HCT116 (cell line): Measurements from ENCODE around the gene ESR2. TPM values are rescaled to one million over a fixed set of nuclear protein-coding genes. Genes with fewer than 3 reads are reported as not detected.

Experiments used
- ATAC-seq: fragments of 200-7000 bp; cut with Tn5 transposase; 2 replicates; pipeline ENCODE4 v1.9.1; 2020; ENCODE audit warnings: mild to moderate bottlenecking, moderate library complexity
- Bru-seq: library from RNA; stranded (reverse); fragments of 400-500 nt; gene quantifications from one replicate; lab custom pipeline; 2021; lab: Mats Ljungman, UMichigan
- BruChase-seq, 2 experiments: library from RNA; stranded (reverse); fragments of 400-500 nt; gene quantifications; one replicate each; lab custom pipeline; 2021; lab: Mats Ljungman, UMichigan
- BruUV-seq: library from RNA; stranded (reverse); fragments of 400-500 nt; replicated peaks from 2 replicates; lab custom pipeline; 2021; lab: Mats Ljungman, UMichigan
- CTCF ChIA-PET: fragments of 300-600 bp; sonication (Branson Sonifier 250); formaldehyde crosslinking; loops from one replicate; lab custom pipeline; 2021; ENCODE audit warnings: antibody characterized with exemption; lab: Charles Lee
- POLR2A ChIA-PET: fragments of 300-600, 350-600 bp; sonication (Branson Sonifier 250); formaldehyde crosslinking; loops from one replicate; lab custom pipeline; 2021; ENCODE audit warnings: antibody characterized with exemption; lab: Charles Lee
- RAD21 ChIA-PET, 2 experiments: fragments of 300-600 bp; sonication (Branson Sonifier 250); formaldehyde crosslinking; loops; one replicate each; lab custom pipeline; 2023; ENCODE audit warnings: low total read pairs in 2 of 2; ENCODE audit not compliant: uncharacterized antibody in 2 of 2, unreplicated experiment in 2 of 2, low non-redundant PET in 1 of 2; lab: Charles Lee
- DNase-seq: peaks from one replicate; pipeline ENCODE4 v3.0.0-alpha.2; 2010; ENCODE audit warnings: low read depth, low spot score
- H2AFZ ChIP-seq: fragments of 200-600 bp; shearing (Covaris generic), sonication (generic); 2 replicates; pipeline ENCODE4 v1.6.1; 2017; ENCODE audit warnings: low read depth, mixed run types, mixed read lengths, antibody characterized with exemption, low read length; ENCODE audit not compliant: poor library complexity, severe bottlenecking
- H3K27ac ChIP-seq: 2 replicates; pipeline ENCODE4 v1.5.1; 2012; ENCODE audit warnings: low read depth, low read length
- H3K27me3 ChIP-seq: fragments of 200-600 bp; sonication (generic); 2 replicates; pipeline ENCODE4 v1.6.1; 2016; ENCODE audit warnings: mixed run types, low read length, mixed read lengths; ENCODE audit not compliant: insufficient read depth
- H3K36me3 ChIP-seq, 2 experiments: fragments of 200-500 bp in 1 of 2; fragments of 200-600 bp in 1 of 2; sonication (Bioruptor generic) in 1 of 2; sonication (generic) in 1 of 2; 2 replicates each; pipeline versions ENCODE4 v1.5.1 to v1.6.1; 2014 to 2016; ENCODE audit warnings: low read length in 2 of 2, inconsistent platforms in 1 of 2, mixed read lengths in 1 of 2, mixed run types in 1 of 2; ENCODE audit not compliant: insufficient read depth in 2 of 2, control insufficient read depth in 1 of 2
- H3K4me1 ChIP-seq, 2 experiments: fragments of 200-600 bp in 1 of 2; sonication (generic) in 1 of 2; 2 replicates each; pipeline versions ENCODE4 v1.5.1 to v1.6.1; 2012 to 2017; ENCODE audit warnings: low read length in 2 of 2, inconsistent platforms in 1 of 2, mild to moderate bottlenecking in 1 of 2, mixed read lengths in 1 of 2, mixed run types in 1 of 2, moderate library complexity in 1 of 2; ENCODE audit not compliant: insufficient read depth in 2 of 2, control insufficient read depth in 1 of 2
- H3K4me2 ChIP-seq: fragments of 200-600 bp; sonication (generic); 2 replicates; pipeline ENCODE4 v1.6.1; 2017; ENCODE audit warnings: mixed run types, low read length, mixed read lengths
- H3K4me3 ChIP-seq, 2 experiments: fragments of 200-600 bp in 1 of 2; sonication (generic) in 1 of 2; replicated peaks in 1 of 2; 2 replicates each; pipeline ENCODE4 v1.5.1; 2011 to 2016; ENCODE audit warnings: low read length in 2 of 2, control low read depth in 1 of 2, low read depth in 1 of 2, mild to moderate bottlenecking in 1 of 2, mixed read lengths in 1 of 2, mixed run types in 1 of 2
- H3K79me2 ChIP-seq: fragments of 200-600 bp; sonication (generic); 2 replicates; pipeline ENCODE4 v1.6.1; 2017; ENCODE audit warnings: mild to moderate bottlenecking, mixed run types, low read length, moderate library complexity, mixed read lengths; ENCODE audit not compliant: insufficient read depth
- H3K9ac ChIP-seq: fragments of 200-600 bp; sonication (generic); 2 replicates; pipeline ENCODE4 v1.6.1; 2016; ENCODE audit warnings: low read length, mixed read lengths
- H3K9me2 ChIP-seq: fragments of 200-600 bp; sonication (generic), shearing (Covaris generic); 2 replicates; pipeline ENCODE4 v1.6.1; 2017; ENCODE audit warnings: mixed run types, mild to moderate bottlenecking, moderate library complexity; ENCODE audit not compliant: insufficient read depth
- H3K9me3 ChIP-seq, 2 experiments: fragments of 200-500 bp in 1 of 2; fragments of 200-600 bp in 1 of 2; sonication (Bioruptor generic) in 1 of 2; sonication (generic) in 1 of 2; 2 replicates each; pipeline ENCODE4 v1.6.1; 2014 to 2017; ENCODE audit warnings: low read length in 2 of 2, mixed read lengths in 2 of 2, inconsistent platforms in 1 of 2, low read depth in 1 of 2, mild to moderate bottlenecking in 1 of 2, mixed run types in 1 of 2, moderate library complexity in 1 of 2; ENCODE audit not compliant: control insufficient read depth in 1 of 2, insufficient read depth in 1 of 2
- H4K20me1 ChIP-seq: fragments of 200-600 bp; sonication (generic), shearing (Covaris generic); 2 replicates; pipeline ENCODE4 v1.6.1; 2017; ENCODE audit warnings: mixed run types, mild to moderate bottlenecking, moderate library complexity; ENCODE audit not compliant: insufficient read depth
- ELF1 ChIP-seq: IDR thresholded peaks from 2 replicates; pipeline ENCODE4 v1.6.1; 2012; ENCODE audit warnings: low read depth, borderline replicate concordance
- EZH2phosphoT487 ChIP-seq: fragments of 200-600 bp; IDR thresholded peaks from 2 replicates; pipeline ENCODE4 v1.6.1; 2018; ENCODE audit warnings: antibody characterized with exemption, borderline replicate concordance
- FOSL1 ChIP-seq: IDR thresholded peaks from 2 replicates; pipeline ENCODE4 v1.6.1; 2012; ENCODE audit warnings: low read depth
- RAD21 ChIP-seq: IDR thresholded peaks from 2 replicates; pipeline ENCODE4 v1.6.1; 2012; ENCODE audit warnings: low read depth, mild to moderate bottlenecking
- REST ChIP-seq: IDR thresholded peaks from 2 replicates; pipeline ENCODE4 v1.6.1; 2012; ENCODE audit warnings: low read depth
- SP1 ChIP-seq: IDR thresholded peaks from 2 replicates; pipeline ENCODE4 v1.6.1; 2012; ENCODE audit warnings: low read depth
- SRF ChIP-seq: IDR thresholded peaks from 2 replicates; pipeline ENCODE4 v1.6.1; 2012; ENCODE audit warnings: low read depth
- ZFX ChIP-seq: fragments of 450-650 bp; IDR thresholded peaks from 2 replicates; pipeline ENCODE4 v1.6.1; 2017
- intact Hi-C: fragments of 100-400 bp; cut with micrococcal nuclease; formaldehyde crosslinking; loops from 2 replicates; pipeline ENCODE4 v1.10.0; 2022
- long read RNA-seq: library from polyadenylated mRNA; unstranded; transcript quantifications from one replicate; pipeline ENCODE4 v2.0.0, GENCODE V29; 2021; ENCODE audit not compliant: unreplicated experiment
- polyA plus RNA-seq: library from polyadenylated mRNA; unstranded; fragments of >200 nt; gene quantifications from 2 replicates; pipeline ENCODE4 v1.2.1, GENCODE V29; 2012; ENCODE audit warnings: missing spikeins
- total RNA-seq: library from RNA; stranded (reverse); gene quantifications from one replicate; pipeline ENCODE4 v1.2.1, GENCODE V29; 2021; ENCODE audit not compliant: unreplicated experiment

The ESR2 gene
- total RNA-seq (0.32 TPM), Bru-seq, nascent RNA (percentile 16 among the genes with signal in this experiment), BruChase-seq, experiment 1, labeled RNA remaining after a 6-hour chase (percentile 22 among the genes with signal in this experiment), BruChase-seq, experiment 2, labeled RNA remaining after a 2-hour chase (percentile 25 among the genes with signal in this experiment)
- polyA plus RNA-seq, result 0.12 and 0.16 TPM in 2 replicates
- long read RNA-seq, partial matches to known transcripts, result 0 of 2 reads
- long read RNA-seq, other reads (novel, unspliced or antisense), result 2 of 2 reads

- Histone ChIP-seq H3K9ac (no peak within 1 kb of the TSS), H3K79me2 (no peaks in the 10 kb centered on the region), H3K27me3 (no peaks in the 10 kb centered on the region), H4K20me1 (no peaks in the 10 kb centered on the region), H3K4me1 (peaks cover 0 to 8% of the 10 kb centered on the region in 2 experiments; a peak in 2 of 4 replicates), H3K27ac (no peak within 1 kb of the TSS), H2AFZ (peak within 1 kb of the TSS; percentile 68), H3K36me3 (no peaks in the 10 kb centered on the region), H3K9me3 (no peaks in the 10 kb centered on the region), H3K4me2 (peak within 1 kb of the TSS; percentile 56), H3K4me3 (no peak within 1 kb of the TSS; a peak in 1 of 4 replicates), H3K9me2 (no peaks in the 10 kb centered on the region)
- BruUV-seq, result no TSS peak
- intact Hi-C loops, result loop anchor here (2.0 kb wide), 2 partner anchors 253 to 453 kb away; no protein-coding TSS in a partner anchor
- no peak; the same call in 1 of the 2 replicates for ATAC-seq
- DNase-seq, result no peak
- POLR2A ChIA-PET, result no interaction called here
- CTCF ChIA-PET, result interaction anchor here (0.6 to 2.9 kb wide), 7 partner anchors 10 to 906 kb away, joined by 3 to 14 read pairs (median 4); no protein-coding TSS in a partner anchor
- RAD21 ChIA-PET, result no interaction called here
- TF ChIP-seq ZFX, result no peak
- TF ChIP-seq EZH2phosphoT487, result no peak
- TF ChIP-seq FOSL1, result no peak
- no peak for TF ChIP-seq REST
- TF ChIP-seq SRF, result no peak
- no peak for TF ChIP-seq ELF1
- TF ChIP-seq SP1, result no peak
- TF ChIP-seq RAD21, result no peak
Observed at GRCh38 chr14:64293976-64294671, at the start of gene ESR2. TSS of gene ESR2 (minus strand) at chr14:64294371. CDS start at chr14:64282985, 11,386 bp downstream.
